IPS-20b (cell line): ENCODE measurements around the gene APBB1IP.

Source experiments
- H3K27ac ChIP-seq: one replicate; pipeline ENCODE4 v1.5.1; 2013; ENCODE audit warnings: low read length
- H3K27me3 ChIP-seq: 2 replicates; pipeline ENCODE4 v1.6.1; 2013; ENCODE audit warnings: mild to moderate bottlenecking, low read length, inconsistent platforms; ENCODE audit not compliant: insufficient read depth
- H3K36me3 ChIP-seq: 2 replicates; pipeline ENCODE4 v1.6.1; 2013; ENCODE audit warnings: low read depth, mild to moderate bottlenecking, inconsistent platforms, low read length, moderate library complexity; ENCODE audit not compliant: insufficient read depth
- H3K4me1 ChIP-seq: 2 replicates; pipeline ENCODE4 v1.6.1; 2013; ENCODE audit warnings: mild to moderate bottlenecking, control low read depth, inconsistent platforms, low read length, moderate library complexity; ENCODE audit not compliant: insufficient read depth
- H3K4me3 ChIP-seq: 2 replicates; pipeline ENCODE4 v1.5.1; 2013; ENCODE audit warnings: mild to moderate bottlenecking, low read length, inconsistent platforms
- H3K9ac ChIP-seq: 2 replicates; pipeline ENCODE4 v1.6.1; 2013; ENCODE audit warnings: low read depth, mild to moderate bottlenecking, inconsistent platforms, low read length, moderate library complexity
- H3K9me3 ChIP-seq: 2 replicates; pipeline ENCODE4 v1.6.1; 2013; ENCODE audit warnings: mild to moderate bottlenecking, low read depth, low read length, inconsistent platforms; ENCODE audit not compliant: insufficient read depth

The APBB1IP gene

DNA sequence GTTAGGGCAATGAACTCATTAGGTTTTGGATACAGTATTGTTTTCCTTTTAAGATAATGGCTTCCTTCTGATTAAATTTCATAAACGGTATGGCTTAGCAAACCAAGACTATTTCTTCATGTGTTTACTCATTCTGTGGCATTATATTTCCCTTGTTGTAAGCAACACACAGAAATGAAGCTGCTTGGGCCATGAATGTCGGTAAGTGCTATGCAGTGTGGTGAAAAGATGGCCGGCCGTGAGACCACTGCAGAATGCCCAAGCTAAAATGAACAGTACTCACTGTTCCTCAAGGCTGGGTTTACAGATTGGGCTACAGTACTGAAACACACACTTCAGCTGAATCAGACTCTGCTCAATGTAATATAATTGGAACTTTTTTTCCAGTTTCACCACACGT lies 8.1 kb downstream of the APBB1IP start:
- Histone ChIP-seq H3K4me1 (no peaks in the 10 kb centered on the region), H3K27me3 (no peaks in the 10 kb centered on the region), H3K4me3 (no peak overlapping the region), H3K9ac (no peak overlapping the region), H3K27ac (no peak overlapping the region), H3K9me3 (no peaks in the 10 kb centered on the region), H3K36me3 (no peaks in the 10 kb centered on the region)

DNA sequence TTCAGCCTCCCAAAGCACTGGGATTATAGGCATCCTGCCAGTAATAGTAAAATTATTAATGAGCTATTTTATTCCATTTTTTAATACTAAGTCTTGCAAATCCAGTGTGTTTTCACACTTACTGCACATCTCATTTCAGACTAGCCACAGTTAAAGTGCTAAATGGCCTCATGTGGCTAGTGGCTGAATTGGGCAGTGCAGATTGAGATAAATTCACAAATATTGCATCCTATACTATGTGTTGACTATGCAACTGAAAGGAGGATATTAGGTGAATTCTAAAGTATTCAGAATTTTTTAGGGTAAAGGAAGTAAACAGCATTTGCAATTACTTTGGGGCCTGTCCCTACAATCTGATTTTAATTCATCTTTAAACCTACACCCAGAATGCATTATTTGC lies 10.2 kb downstream of the APBB1IP start:
- Histone ChIP-seq H3K9ac (no peak overlapping the region), H3K4me3 (no peak overlapping the region), H3K27me3 (no peaks in the 10 kb centered on the region), H3K4me1 (no peaks in the 10 kb centered on the region), H3K36me3 (no peaks in the 10 kb centered on the region), H3K9me3 (no peaks in the 10 kb centered on the region), H3K27ac (no peak overlapping the region)

DNA sequence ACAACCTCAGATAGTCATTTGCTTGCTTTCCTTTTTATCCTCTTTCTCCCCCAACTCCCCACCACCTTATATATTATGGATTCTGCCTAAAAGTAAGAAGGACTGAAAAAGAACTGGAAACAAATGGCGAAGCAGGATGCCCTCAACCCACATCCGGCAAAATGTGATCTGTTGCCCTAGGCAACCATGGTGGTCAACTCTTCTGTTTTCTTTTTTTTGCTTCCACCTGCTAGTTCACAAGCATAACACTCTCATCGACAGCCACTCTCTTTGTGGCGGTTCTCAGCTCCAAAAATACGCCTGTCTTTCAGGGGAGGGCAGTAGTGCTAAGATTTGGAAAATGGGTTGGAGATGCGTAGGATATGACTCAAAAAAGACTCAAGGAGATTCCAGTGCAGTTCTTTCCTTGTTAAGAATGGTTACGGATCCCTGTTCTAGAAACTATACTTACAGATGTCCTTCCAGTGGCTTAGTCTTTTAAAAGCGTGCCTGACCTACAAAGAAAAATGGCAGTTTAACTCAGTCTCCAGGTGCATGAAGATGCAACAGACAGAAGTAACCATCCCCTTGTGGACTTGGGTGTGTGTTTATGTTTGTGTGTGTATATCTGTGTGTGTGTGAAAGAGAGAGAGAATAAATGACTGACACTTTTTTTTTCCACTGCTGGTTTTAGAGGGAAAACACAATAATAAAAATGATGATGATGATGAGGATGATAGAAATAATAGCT lies 10.7 kb downstream of the APBB1IP start:
- no peak overlapping the region for H3K4me3 ChIP-seq

DNA sequence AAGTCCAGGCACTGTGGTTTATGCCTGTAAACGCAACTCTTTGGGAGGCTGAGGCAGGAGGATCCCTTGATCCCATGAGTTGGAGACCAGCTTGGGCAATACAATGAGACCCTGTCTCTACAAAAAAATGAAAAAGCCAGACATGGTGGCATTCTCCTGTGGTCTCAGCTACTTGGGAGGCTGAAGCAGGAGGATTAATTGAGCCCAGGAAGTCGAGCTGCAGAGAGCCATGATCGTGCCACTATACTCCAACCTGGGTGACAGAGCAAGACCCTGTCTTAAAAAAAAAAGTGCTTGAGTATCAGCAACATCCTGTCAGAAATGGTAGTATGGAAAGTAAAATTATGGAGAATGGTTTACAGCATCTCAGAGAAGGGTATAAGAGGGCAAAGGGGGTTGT lies 11.6 kb downstream of the APBB1IP start:
- Histone ChIP-seq H3K4me1 (no peaks in the 10 kb centered on the region), H3K27me3 (no peaks in the 10 kb centered on the region), H3K9ac (no peak overlapping the region), H3K27ac (no peak overlapping the region), H3K9me3 (no peaks in the 10 kb centered on the region), H3K36me3 (no peaks in the 10 kb centered on the region), H3K4me3 (no peak overlapping the region)

More for the DNA sequence above, 10.7 kb downstream of the APBB1IP start:
- Histone ChIP-seq H3K27me3 (no peaks in the 10 kb centered on the region), H3K9ac (no peak overlapping the region), H3K4me1 (no peaks in the 10 kb centered on the region), H3K36me3 (no peaks in the 10 kb centered on the region), H3K9me3 (no peaks in the 10 kb centered on the region), H3K27ac (no peak overlapping the region)

DNA sequence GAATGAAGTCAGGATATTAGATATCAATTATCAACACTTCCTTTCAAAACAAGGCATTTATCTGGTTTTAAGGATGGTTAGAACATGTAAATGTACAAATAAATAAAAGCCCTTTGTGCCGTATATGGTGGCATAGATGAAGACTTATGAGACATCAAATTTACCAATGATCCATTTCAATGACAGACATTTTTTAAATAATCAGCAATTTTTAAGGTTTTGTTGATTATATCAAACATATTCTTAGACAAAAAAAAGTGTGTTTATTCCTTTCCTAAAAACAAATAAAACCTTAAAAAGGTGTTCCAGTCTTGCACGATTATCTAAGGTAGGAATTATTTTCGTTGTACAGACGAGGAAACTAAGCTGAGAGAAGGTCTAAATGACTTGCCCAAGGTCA lies 13.8 kb downstream of the APBB1IP start:
- Histone ChIP-seq H3K27ac (no peak overlapping the region), H3K9me3 (no peaks in the 10 kb centered on the region), H3K9ac (no peak overlapping the region), H3K27me3 (no peaks in the 10 kb centered on the region), H3K4me3 (no peak overlapping the region), H3K36me3 (no peaks in the 10 kb centered on the region), H3K4me1 (no peaks in the 10 kb centered on the region)

DNA sequence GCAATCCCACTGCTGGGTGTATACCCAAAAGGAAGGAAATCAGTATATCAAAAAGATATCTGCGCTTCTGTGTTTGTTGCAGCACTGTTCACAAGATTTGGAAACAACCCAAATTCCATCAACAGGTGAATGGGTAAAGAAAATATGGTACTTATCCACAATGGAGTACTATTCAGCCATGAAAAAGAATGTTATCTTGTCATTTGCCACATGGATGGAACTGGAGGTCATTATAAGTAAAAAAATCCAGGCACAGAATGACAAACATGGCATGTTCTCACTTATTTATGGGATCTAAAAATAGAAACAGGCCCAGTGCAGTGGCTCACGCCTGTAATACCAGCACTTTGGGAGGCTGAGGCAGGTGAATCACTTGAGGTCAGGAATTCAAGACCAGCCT lies 15.7 kb downstream of the APBB1IP start:
- Histone ChIP-seq H3K27me3 (no peaks in the 10 kb centered on the region), H3K9me3 (no peaks in the 10 kb centered on the region), H3K36me3 (no peaks in the 10 kb centered on the region), H3K4me1 (no peaks in the 10 kb centered on the region), H3K9ac (no peak overlapping the region), H3K27ac (no peak overlapping the region), H3K4me3 (no peak overlapping the region)

DNA sequence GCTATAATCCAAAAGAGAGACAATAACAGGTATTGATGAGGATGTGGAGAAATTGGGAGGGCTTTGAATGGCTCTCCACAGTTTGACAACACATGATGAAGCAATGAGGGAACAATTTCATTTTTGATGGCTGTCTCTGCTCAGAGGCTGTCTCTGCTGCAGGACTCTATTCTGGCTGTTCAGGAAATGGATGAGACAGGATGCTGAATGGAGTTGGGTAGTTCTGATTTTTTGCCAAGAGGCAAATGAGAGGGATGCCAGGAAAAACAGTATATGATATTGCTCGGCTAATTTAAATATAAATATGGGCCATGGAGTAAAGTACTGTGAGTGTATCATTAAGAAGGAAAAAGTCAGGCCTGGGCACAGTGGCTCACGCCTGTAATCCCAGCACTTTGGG lies 16.8 kb downstream of the APBB1IP start:
- no peaks in the 10 kb centered on the region for H3K27me3 ChIP-seq
- no peak overlapping the region for H3K27ac ChIP-seq
- no peaks in the 10 kb centered on the region for H3K4me1 ChIP-seq
- no peak overlapping the region for H3K4me3 ChIP-seq
- H3K9ac ChIP-seq, result no peak overlapping the region
- no peaks in the 10 kb centered on the region for H3K9me3 ChIP-seq
- H3K36me3 ChIP-seq, result no peaks in the 10 kb centered on the region

DNA sequence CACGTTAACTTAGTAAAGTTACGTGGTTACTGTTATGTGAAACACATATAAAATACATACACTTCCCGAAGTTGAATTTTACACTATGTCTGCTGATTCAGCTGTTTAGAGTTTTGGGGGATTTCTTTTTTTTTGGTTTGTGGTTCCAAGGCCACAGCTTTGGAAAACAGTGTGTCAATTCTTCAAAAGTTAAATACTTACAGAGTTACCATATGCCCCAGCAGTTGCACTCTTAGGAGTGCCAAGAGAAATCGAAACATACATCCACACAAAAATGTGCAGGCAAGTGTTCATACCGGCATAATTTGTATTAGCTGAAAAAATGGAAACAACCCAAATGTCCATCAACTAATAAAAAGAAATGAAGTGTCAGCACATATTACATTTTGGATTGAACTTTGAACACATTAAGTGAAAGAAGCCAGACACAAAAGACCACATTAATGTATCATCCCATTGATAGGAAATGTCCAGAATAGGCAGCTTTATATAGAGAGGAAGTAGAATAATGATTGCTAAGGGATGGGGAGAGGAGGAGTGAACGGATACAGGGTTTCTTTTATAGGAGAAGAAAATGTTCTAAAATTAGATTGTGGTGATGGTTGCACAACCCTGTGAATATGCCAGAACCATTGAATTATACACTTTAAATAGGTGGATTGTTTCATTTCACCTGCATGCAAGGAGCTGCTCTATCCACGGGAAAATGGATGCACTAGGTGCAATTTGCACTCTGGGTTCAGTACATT lies 17.6 kb downstream of the APBB1IP start:
- no peak overlapping the region for H3K9ac ChIP-seq

DNA sequence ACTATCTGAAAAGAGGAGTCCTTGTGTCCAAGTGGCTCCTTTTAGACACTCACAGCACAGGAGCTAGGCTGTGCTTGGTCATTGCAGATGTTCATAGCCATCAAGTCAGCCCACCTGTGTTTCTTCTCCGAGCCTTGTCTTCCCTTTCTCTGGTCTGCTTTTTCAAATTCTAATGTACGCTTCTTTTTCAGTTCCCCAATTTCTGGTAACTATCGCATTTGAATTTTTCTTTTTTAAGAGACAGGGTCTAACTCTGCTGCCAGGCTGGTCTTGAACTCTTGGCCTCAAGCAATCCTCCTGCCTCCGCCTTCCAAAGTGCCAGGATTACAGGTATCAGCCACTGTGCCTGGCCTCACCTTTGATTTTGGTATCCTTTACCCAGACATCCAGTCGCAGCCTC lies 18.9 kb downstream of the APBB1IP start:
- Histone ChIP-seq H3K36me3 (no peaks in the 10 kb centered on the region), H3K9me3 (no peaks in the 10 kb centered on the region), H3K4me1 (no peaks in the 10 kb centered on the region), H3K9ac (no peak overlapping the region), H3K27ac (no peak overlapping the region), H3K4me3 (no peak overlapping the region), H3K27me3 (no peaks in the 10 kb centered on the region)

More for the DNA sequence above, 17.6 kb downstream of the APBB1IP start:
- H3K27me3 ChIP-seq, result no peaks in the 10 kb centered on the region
- H3K4me3 ChIP-seq, result no peak overlapping the region
- no peak overlapping the region for H3K27ac ChIP-seq
- H3K4me1 ChIP-seq, result no peaks in the 10 kb centered on the region
- H3K9me3 ChIP-seq, result no peaks in the 10 kb centered on the region
- H3K36me3 ChIP-seq, result no peaks in the 10 kb centered on the region

DNA sequence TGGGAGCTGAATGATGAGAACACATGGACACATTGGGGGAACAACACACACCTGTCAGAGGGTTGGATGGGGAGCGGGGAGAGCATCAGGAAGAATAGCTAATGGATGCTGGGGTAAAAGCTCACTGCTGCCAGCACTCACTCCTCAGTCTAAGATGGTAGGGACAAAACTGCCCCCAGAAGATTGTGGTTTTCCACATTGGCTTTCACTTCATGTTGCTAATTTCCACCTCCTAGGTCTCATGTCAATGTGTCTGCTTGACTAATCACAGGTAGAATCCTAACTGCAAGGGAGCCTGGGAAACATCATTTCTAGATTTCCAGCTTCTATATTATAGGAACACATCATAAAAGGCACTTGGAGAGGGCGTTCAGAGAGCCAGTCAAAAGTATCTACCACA lies 22.6 kb downstream of the APBB1IP start:
- Histone ChIP-seq H3K9me3 (no peaks in the 10 kb centered on the region), H3K9ac (no peak overlapping the region), H3K36me3 (no peaks in the 10 kb centered on the region), H3K27ac (no peak overlapping the region), H3K27me3 (no peaks in the 10 kb centered on the region), H3K4me1 (no peaks in the 10 kb centered on the region), H3K4me3 (no peak overlapping the region)

DNA sequence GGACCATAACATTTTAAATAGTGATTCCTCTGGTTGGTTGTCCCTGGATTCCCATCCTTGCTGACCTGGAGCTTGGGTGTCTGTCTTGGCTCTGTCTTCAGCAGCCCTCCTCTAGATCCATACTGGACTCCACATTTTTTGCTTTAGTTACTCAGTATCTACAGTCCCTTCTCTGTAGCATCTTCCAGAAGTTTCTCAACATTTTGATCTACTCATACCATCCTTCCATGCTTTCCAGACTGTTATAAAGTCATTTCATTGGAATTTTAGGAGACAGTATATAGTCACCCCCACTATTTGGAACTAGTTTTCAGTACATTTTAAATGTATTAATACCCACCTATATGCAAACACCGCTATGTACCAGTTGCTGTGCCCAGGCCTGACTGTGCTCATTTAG lies 25.8 kb downstream of the APBB1IP start:
- no peak overlapping the region for H3K27ac ChIP-seq
- no peaks in the 10 kb centered on the region for H3K27me3 ChIP-seq
- no peaks in the 10 kb centered on the region for H3K36me3 ChIP-seq
- H3K4me1 ChIP-seq, result no peaks in the 10 kb centered on the region
- H3K9ac ChIP-seq, result no peak overlapping the region
- H3K9me3 ChIP-seq, result no peaks in the 10 kb centered on the region
- no peak overlapping the region for H3K4me3 ChIP-seq

DNA sequence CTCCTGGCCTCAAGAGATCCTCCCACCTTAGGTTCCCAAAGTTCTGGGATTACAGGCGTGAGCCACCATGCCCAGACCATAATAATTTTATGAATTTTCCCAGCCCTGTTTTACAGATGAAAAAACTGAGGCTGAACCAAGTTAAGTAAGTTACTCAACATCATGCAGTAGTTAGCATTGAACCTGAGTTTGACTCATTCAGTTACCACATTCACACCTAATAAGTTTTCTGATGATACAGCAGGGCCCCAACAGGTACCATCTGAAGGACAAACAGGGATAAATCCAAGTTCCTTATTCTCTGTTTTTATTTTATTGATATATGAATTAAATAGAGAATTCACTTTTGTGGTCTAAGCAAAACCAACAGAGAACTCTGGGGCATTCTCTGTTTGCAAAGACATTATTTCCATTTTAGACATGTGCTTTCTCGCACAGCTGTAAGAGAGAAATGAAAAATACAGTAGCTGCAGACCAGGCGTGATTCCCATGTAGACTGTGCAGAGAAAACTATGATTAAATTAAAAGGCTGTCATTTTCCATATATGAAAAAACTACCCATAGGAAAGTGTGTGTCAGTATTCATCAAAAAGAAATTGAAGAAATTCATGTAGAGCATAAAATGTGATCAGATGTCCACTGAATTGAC lies 26.6 kb downstream of the APBB1IP start:
- H3K4me3 ChIP-seq, result no peak overlapping the region
- H3K27ac ChIP-seq, result no peak overlapping the region
- H3K27me3 ChIP-seq, result no peaks in the 10 kb centered on the region
- H3K36me3 ChIP-seq, result no peaks in the 10 kb centered on the region
- H3K9ac ChIP-seq, result no peak overlapping the region
- H3K4me1 ChIP-seq, result no peaks in the 10 kb centered on the region
- H3K9me3 ChIP-seq, result no peaks in the 10 kb centered on the region
